ENCODE results near the gene WDR31.

- TF ChIP-seq CTCF (IDR thresholded peaks at IDR 0.05): no peak
- no peak for TF ChIP-seq POLR2A (IDR thresholded peaks at IDR 0.05; ENCODE audit: low read depth)
Observed at GRCh38 chr9:113361304-113362018, 21.4 kb upstream of the WDR31 start.
